Neuronal stem cell (in vitro differentiated cells): ENCODE measurements around the gene LSM12. TPM values are rescaled to one million over a fixed set of nuclear protein-coding genes. Genes with fewer than 3 reads are reported as not detected.

Experiments used
- DNase-seq: peaks from one replicate; pipeline ENCODE4 v3.0.0-alpha.2; 2013; ENCODE audit warnings: low spot score
- H2AFZ ChIP-seq: one replicate; pipeline ENCODE4 v1.6.1; 2013; ENCODE audit warnings: mild to moderate bottlenecking, low read length, inconsistent platforms
- H2AK5ac ChIP-seq: 2 replicates; pipeline ENCODE4 v1.6.1; 2013; ENCODE audit warnings: low read depth, mild to moderate bottlenecking, inconsistent platforms, low read length, moderate library complexity, mixed read lengths
- H2BK120ac ChIP-seq: 2 replicates; pipeline ENCODE4 v1.6.1; 2013; ENCODE audit warnings: low read depth, mild to moderate bottlenecking, inconsistent platforms, low read length, moderate library complexity, mixed read lengths
- H2BK12ac ChIP-seq: one replicate; pipeline ENCODE4 v1.6.1; 2013; ENCODE audit warnings: low read length, inconsistent platforms
- H2BK15ac ChIP-seq: 2 replicates; pipeline ENCODE4 v1.6.1; 2013; ENCODE audit warnings: mild to moderate bottlenecking, low read length, inconsistent platforms, mixed read lengths
- H2BK5ac ChIP-seq: one replicate; pipeline ENCODE4 v1.6.1; 2013; ENCODE audit warnings: inconsistent platforms, mild to moderate bottlenecking, low read length, moderate library complexity
- H3K14ac ChIP-seq: one replicate; pipeline ENCODE4 v1.6.1; 2013; ENCODE audit warnings: low read length, inconsistent platforms
- H3K18ac ChIP-seq: 2 replicates; pipeline ENCODE4 v1.6.1; 2013; ENCODE audit warnings: low read length, inconsistent platforms
- H3K23ac ChIP-seq: 2 replicates; pipeline ENCODE4 v1.6.1; 2013; ENCODE audit warnings: low read depth, mild to moderate bottlenecking, mixed read lengths, low read length, inconsistent platforms; ENCODE audit not compliant: poor library complexity
- H3K27ac ChIP-seq: replicated peaks from 3 replicates; pipeline ENCODE4 v1.5.1; 2013; ENCODE audit warnings: low read length, inconsistent platforms
- H3K27me3 ChIP-seq, 3 experiments: 2 replicates each; pipeline ENCODE4 v1.6.1; 2013; ENCODE audit warnings: low read length in 3 of 3, mild to moderate bottlenecking in 2 of 3, inconsistent platforms in 1 of 3, low read depth in 1 of 3, mixed read lengths in 1 of 3, moderate library complexity in 1 of 3; ENCODE audit not compliant: control insufficient read depth in 3 of 3, insufficient read depth in 3 of 3
- H3K36me3 ChIP-seq, 2 donors: replicated peaks in 1 of 2; 2 replicates each; pipeline ENCODE4 v1.6.1; 2013; ENCODE audit warnings: low read length in 2 of 2; ENCODE audit not compliant: control insufficient read depth in 2 of 2, insufficient read depth in 2 of 2
- H3K4ac ChIP-seq: 2 replicates; pipeline ENCODE4 v1.6.1; 2013; ENCODE audit warnings: inconsistent platforms, mild to moderate bottlenecking, low read length, moderate library complexity
- H3K4me1 ChIP-seq, 2 donors: 1 replicate in 1 of 2; 2 replicates in 1 of 2; pipeline ENCODE4 v1.6.1; 2013; ENCODE audit warnings: low read length in 2 of 2, low read depth in 1 of 2; ENCODE audit not compliant: control insufficient read depth in 2 of 2, insufficient read depth in 1 of 2
- H3K4me2 ChIP-seq: one replicate; pipeline ENCODE4 v1.6.1; 2013; ENCODE audit warnings: mild to moderate bottlenecking, low read length, inconsistent platforms; ENCODE audit not compliant: insufficient read depth, poor library complexity, severe bottlenecking
- H3K4me3 ChIP-seq, 2 donors: 2 replicates each; pipeline ENCODE4 v1.5.1; 2013; ENCODE audit warnings: low read length in 2 of 2, mild to moderate bottlenecking in 2 of 2, inconsistent platforms in 1 of 2, moderate library complexity in 1 of 2
- H3K79me1 ChIP-seq: one replicate; pipeline ENCODE4 v1.6.1; 2013; ENCODE audit warnings: low read depth, mild to moderate bottlenecking, inconsistent platforms, low read length, moderate library complexity
- H3K9ac ChIP-seq: one replicate; pipeline ENCODE4 v1.6.1; 2013; ENCODE audit warnings: mild to moderate bottlenecking, low read depth, low read length, inconsistent platforms; ENCODE audit not compliant: poor library complexity
- H3K9me3 ChIP-seq, 2 donors: replicated peaks in 1 of 2; 2 replicates each; pipeline versions ENCODE3 to v1.6.1; 2013; ENCODE audit warnings: low read length in 2 of 2, mild to moderate bottlenecking in 2 of 2, inconsistent platforms in 1 of 2, low read depth in 1 of 2, mixed read lengths in 1 of 2, moderate library complexity in 1 of 2; ENCODE audit not compliant: control insufficient read depth in 2 of 2, insufficient read depth in 1 of 2
- H4K8ac ChIP-seq: one replicate; pipeline ENCODE4 v1.6.1; 2013; ENCODE audit warnings: low read depth, mild to moderate bottlenecking, inconsistent platforms, low read length, moderate library complexity
- H4K91ac ChIP-seq: one replicate; pipeline ENCODE4 v1.6.1; 2013; ENCODE audit warnings: low read length, low read depth, mild to moderate bottlenecking, inconsistent platforms; ENCODE audit not compliant: poor library complexity
- WGBS, 2 donors: extraction: QIAGEN DNeasy Blood & Tissue Kit; methylation state at CpG; one replicate each; pipeline ENCODE4 v1.1.7; 2013; ENCODE audit warnings: missing lambda C conversion rate in 2 of 2, mixed read lengths in 1 of 2; ENCODE audit not compliant: insufficient read length in 2 of 2, insufficient replicate concordance in 1 of 2; ENCODE audit errors: extremely low coverage in 2 of 2; 5-methylcytosine and 5-hydroxymethylcytosine counted together
- polyA plus RNA-seq, 2 experiments: library from polyadenylated mRNA; stranded (reverse); fragments of 200-250 nt; gene quantifications; one replicate each; pipeline ENCODE4 v1.2.3, GENCODE V29; 2013

LSM12 gene
- polyA plus RNA-seq (2013, experiment 1 of 2), result 88.7 TPM
- polyA plus RNA-seq (2013, experiment 2 of 2), result 90.7 TPM

DNA sequence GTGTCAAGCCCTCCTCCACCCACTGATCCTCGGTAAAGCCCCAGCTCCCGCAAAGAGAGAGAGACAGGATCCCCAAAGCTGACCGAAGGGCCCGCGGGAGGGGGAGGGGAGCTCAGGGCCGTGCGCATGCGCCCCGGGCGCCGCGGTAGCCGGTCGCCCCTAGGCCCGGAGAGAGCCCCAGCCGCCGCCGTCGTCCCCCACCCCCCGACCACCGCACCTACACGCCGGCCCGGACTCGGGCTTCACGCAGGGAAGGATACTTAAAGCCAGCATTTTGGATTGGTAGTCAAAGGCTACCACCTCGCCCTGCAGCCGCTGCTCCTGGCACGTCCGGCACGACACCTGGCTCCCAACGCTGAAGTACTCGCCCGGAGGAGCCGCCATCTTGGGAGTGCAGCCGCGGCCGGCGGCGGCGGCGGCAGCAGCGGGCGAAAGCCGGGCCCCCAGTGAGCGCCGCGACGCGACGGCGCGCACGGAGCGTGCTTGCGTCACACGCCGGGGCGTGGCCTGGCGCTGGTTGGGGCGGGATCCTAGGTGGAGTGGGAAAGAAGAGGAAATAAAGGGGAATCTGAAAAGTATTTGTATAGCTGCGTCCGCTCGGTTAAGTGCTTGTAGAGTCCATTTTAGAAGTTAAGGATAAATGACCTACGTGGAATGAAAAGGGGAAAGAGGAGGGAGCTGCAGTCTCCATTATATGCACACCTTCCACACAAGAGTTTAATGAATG lies at the start of gene LSM12:
LSM12 (minus strand) TSS at position 468 of the 727 bp plus-strand sequence; CDS start at position 384, 84 bp downstream.
- Histone ChIP-seq H3K36me3 (peaks cover 7 to 32% of the 10 kb centered on the region in 2 donors), H2AFZ (peak within 1 kb of the TSS; percentile 89), H3K14ac (peak within 1 kb of the TSS; percentile 82), H3K23ac (no peak within 1 kb of the TSS), H4K8ac (no peak within 1 kb of the TSS), H3K27me3 (no peaks in the 10 kb centered on the region), H3K9ac (peak within 1 kb of the TSS; percentile 88), H3K4me1 (peaks cover 3 to 5% of the 10 kb centered on the region in 2 donors), H3K4me2 (peak within 1 kb of the TSS; percentile 64), H3K79me1 (peaks cover 7% of the 10 kb centered on the region), H2AK5ac (no peak within 1 kb of the TSS), H4K91ac (no peak within 1 kb of the TSS), H3K18ac (peak within 1 kb of the TSS; percentile 97), H2BK12ac (no peak within 1 kb of the TSS), H2BK120ac (no peak within 1 kb of the TSS), H2BK15ac (no peak within 1 kb of the TSS), H3K9me3 (no peaks in the 10 kb centered on the region), H3K27ac (peak within 1 kb of the TSS; percentile 97), H3K4me3 (peak within 1 kb of the TSS; percentile 93 to 96), H2BK5ac (peak within 1 kb of the TSS; percentile 82), H3K4ac (no peak within 1 kb of the TSS)
- WGBS, 2 donors, result no CpG with 5 or more reads among the region's 65 CpGs
- DNase-seq, result peak; percentile 90

DNA sequence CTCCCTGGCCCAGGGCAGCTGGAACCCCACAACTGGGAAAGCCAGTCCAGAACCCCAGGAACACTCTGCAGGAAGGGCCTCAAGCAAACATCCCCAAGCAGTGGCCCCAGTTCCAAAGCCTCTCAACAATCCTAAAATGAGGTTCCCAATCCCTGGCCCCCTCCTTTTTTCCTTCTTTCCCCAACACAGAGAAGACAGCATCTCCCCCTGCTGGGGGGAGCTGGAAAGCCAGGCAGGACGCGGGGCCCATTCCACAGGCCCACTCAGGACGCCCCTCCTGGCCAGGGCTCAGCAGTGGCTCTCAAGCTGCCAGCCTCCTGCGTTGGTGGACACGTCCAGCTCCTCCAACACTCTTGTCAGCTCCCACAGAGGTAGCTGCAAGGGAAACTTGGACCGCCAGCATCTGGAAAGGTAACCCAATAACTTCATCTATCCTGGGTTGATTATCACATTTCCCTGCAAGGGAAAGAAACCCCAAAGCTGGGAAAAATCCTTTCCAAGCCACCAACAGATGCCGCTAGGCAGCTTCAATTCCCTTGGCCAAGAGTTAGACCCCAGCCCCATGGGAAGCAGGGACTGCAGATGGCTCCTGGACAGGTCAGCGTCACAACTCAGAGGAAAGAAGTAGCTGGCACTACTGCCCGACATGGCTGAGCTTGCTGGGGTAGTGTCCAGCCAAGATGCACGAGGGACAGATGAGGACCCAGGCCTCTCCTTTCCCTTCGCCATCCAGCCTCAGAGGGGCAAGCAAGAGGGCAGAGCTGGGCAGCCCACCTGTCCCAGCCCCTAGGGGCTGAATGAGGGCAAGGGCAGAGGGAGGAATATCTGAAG lies 49.3 kb upstream of the LSM12 start:
- H2BK5ac ChIP-seq, result no peak overlapping the region
- no peak overlapping the region for H3K4me2 ChIP-seq
- H2AK5ac ChIP-seq, result no peak overlapping the region
- no CpG with 5 or more reads among the region's 11 CpGs for WGBS, 2 donors
- H3K4me1 ChIP-seq, result peaks cover 12 to 25% of the 10 kb centered on the region in 2 donors
- no peaks in the 10 kb centered on the region for H3K9me3 ChIP-seq
- no peak overlapping the region for H2BK120ac ChIP-seq
- H2AFZ ChIP-seq, result no peak overlapping the region
- H4K8ac ChIP-seq, result no peak overlapping the region
- peaks cover 5% of the 10 kb centered on the region for H3K79me1 ChIP-seq
- H2BK15ac ChIP-seq, result no peak overlapping the region
- H2BK12ac ChIP-seq, result no peak overlapping the region
- no peak overlapping the region for H3K27ac ChIP-seq
- DNase-seq, result no peak
- no peak overlapping the region for H3K14ac ChIP-seq
- no peak overlapping the region for H3K18ac ChIP-seq
- H3K9ac ChIP-seq, result no peak overlapping the region
- no peak overlapping the region for H4K91ac ChIP-seq
- H3K27me3 ChIP-seq, result no peaks in the 10 kb centered on the region
- peaks cover 0 to 9% of the 10 kb centered on the region in 2 donors for H3K36me3 ChIP-seq
- no peak overlapping the region for H3K4me3 ChIP-seq
- no peak overlapping the region for H3K4ac ChIP-seq
- H3K23ac ChIP-seq, result peak overlapping the region; percentile 40

GRCh38 chr17:44113868-44114840 lies 47.7 kb upstream of the LSM12 start:
- Histone ChIP-seq H3K18ac (no peak overlapping the region), H2BK12ac (no peak overlapping the region), H3K4me1 (peaks cover 15 to 23% of the 10 kb centered on the region in 2 donors), H2BK5ac (no peak overlapping the region), H3K27me3 (no peaks in the 10 kb centered on the region), H3K79me1 (peaks cover 8% of the 10 kb centered on the region), H3K27ac (no peak overlapping the region), H2AK5ac (no peak overlapping the region), H3K9ac (no peak overlapping the region), H3K4me3 (no peak overlapping the region), H4K91ac (no peak overlapping the region), H2BK15ac (no peak overlapping the region), H3K9me3 (no peaks in the 10 kb centered on the region), H3K36me3 (peaks cover 0 to 11% of the 10 kb centered on the region in 2 donors), H3K23ac (no peak overlapping the region), H4K8ac (no peak overlapping the region), H2BK120ac (no peak overlapping the region), H3K4ac (no peak overlapping the region), H3K4me2 (no peak overlapping the region), H3K14ac (no peak overlapping the region), H2AFZ (no peak overlapping the region)
- DNase-seq, result no peak
- WGBS, 2 donors, result no CpG with 5 or more reads among the region's 9 CpGs
